Activated CD4-positive, alpha-beta memory T cell treated with anti-CD3 and anti-CD28 coated beads for 36 hours (primary cell): ENCODE data around the gene SPATA1. TPM values are rescaled to one million over a fixed set of nuclear protein-coding genes. Genes with fewer than 3 reads are reported as not detected.

Experiments used
- CTCF ChIA-PET: fragments of 350-600 bp; sonication (Branson Sonifier 250); formaldehyde crosslinking; loops from one replicate; lab custom pipeline; 2021; ENCODE audit warnings: antibody characterized with exemption, inconsistent platforms; lab: Charles Lee
- POLR2A ChIA-PET: fragments of 350-600 bp; sonication (Branson Sonifier 250); formaldehyde crosslinking; loops from one replicate; lab custom pipeline; 2021; ENCODE audit warnings: antibody characterized with exemption; lab: Charles Lee
- DNase-seq: peaks from one replicate; pipeline ENCODE4 v3.0.0-alpha.2; 2020
- H3K27ac Mint-ChIP-seq: one replicate; pipeline ENCODE4 v1.8.0; 2021; ENCODE audit warnings: mixed read lengths
- H3K27me3 Mint-ChIP-seq: one replicate; pipeline ENCODE4 v1.8.0; 2021; ENCODE audit warnings: mixed read lengths
- H3K36me3 Mint-ChIP-seq: one replicate; pipeline ENCODE4 v1.8.0; 2021; ENCODE audit warnings: mixed read lengths
- H3K4me1 Mint-ChIP-seq: one replicate; pipeline ENCODE4 v1.8.0; 2021; ENCODE audit warnings: low read depth, mixed read lengths
- H3K4me3 Mint-ChIP-seq: one replicate; pipeline ENCODE4 v1.8.0; 2021; ENCODE audit warnings: mild to moderate bottlenecking, mixed read lengths
- H3K9me3 Mint-ChIP-seq: one replicate; pipeline ENCODE4 v1.8.0; 2021; ENCODE audit warnings: mixed read lengths
- intact Hi-C: fragments of 100-400 bp; cut with micrococcal nuclease; formaldehyde crosslinking; loops from one replicate; pipeline ENCODE4 v1.15.1; 2023
- total RNA-seq, 2 experiments: library from RNA; stranded (reverse); gene quantifications; one replicate each; pipeline ENCODE4 v1.2.3, GENCODE V29; 2021

SPATA1 gene
- total RNA-seq, 2 experiments from 2014 or later: 3.2 to 3.8 TPM

DNA sequence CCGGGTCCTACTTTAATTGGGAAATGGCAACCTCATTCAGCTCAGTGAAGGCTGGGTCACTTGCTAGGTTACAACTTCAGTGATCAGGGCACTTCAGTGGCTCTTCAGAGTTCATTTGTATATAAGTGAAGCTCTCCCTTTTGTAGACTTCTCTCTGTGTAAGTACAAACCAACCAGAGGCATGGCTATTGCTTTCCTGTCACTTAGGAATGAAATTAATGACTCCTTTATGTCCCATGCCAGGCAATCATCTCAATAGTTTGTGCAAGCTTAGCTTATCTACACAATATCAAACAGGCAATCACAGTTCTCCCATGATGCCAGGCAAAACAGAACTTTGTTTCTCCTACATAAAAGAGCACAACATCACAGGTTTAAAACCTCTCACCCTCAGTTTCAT lies 90.8 kb downstream of the SPATA1 start:
- no peak for DNase-seq
- POLR2A ChIA-PET: no interaction called here
- Mint-ChIP-seq H3K27me3 (peaks cover 8% of the 10 kb centered on the region), H3K36me3 (no peaks in the 10 kb centered on the region), H3K4me3 (no peak overlapping the region), H3K9me3 (peaks cover 9% of the 10 kb centered on the region), H3K27ac (no peak overlapping the region), H3K4me1 (peaks cover 29% of the 10 kb centered on the region)
- CTCF ChIA-PET: interaction anchor here (1.3 kb wide), 1 partner anchor 23 kb away, joined by 4 read pairs; no protein-coding TSS in a partner anchor
- intact Hi-C loops: no loop called here

DNA sequence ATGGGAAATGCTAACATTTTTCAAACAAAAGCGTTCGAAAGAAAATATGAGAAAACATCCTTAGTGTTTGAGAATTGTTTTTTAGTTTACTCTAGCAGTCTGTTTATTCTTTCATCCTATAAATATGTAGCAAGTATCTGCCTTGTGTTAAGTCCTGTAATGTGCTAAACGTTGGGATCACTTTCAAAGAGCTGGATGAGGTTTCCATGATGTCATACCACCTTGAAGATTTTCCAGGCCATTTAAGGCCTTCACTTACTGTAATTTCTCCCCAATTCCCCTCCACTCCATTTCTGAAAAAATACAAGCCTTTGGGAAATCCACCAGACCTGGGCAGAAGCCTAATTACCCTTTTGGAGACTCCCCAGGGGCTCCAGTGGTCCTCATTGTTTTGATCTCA lies 92.2 kb downstream of the SPATA1 start:
- no peak for DNase-seq
- POLR2A ChIA-PET: interaction anchor here (2.1 kb wide), 1 partner anchor 24 kb away, joined by 17 read pairs; the partner anchor contains the start of gene CTBS
- CTCF ChIA-PET: interaction anchor here (1.7 kb wide), 2 partner anchors 21 to 22 kb away, joined by 4 to 9 read pairs; no protein-coding TSS in a partner anchor
- no peak overlapping the region for H3K4me3 Mint-ChIP-seq
- peaks cover 29% of the 10 kb centered on the region for H3K4me1 Mint-ChIP-seq
- H3K27ac Mint-ChIP-seq: no peak overlapping the region
- no peaks in the 10 kb centered on the region for H3K36me3 Mint-ChIP-seq
- intact Hi-C loops: no loop called here
- peaks cover 3% of the 10 kb centered on the region for H3K27me3 Mint-ChIP-seq
- peaks cover 5% of the 10 kb centered on the region for H3K9me3 Mint-ChIP-seq

DNA sequence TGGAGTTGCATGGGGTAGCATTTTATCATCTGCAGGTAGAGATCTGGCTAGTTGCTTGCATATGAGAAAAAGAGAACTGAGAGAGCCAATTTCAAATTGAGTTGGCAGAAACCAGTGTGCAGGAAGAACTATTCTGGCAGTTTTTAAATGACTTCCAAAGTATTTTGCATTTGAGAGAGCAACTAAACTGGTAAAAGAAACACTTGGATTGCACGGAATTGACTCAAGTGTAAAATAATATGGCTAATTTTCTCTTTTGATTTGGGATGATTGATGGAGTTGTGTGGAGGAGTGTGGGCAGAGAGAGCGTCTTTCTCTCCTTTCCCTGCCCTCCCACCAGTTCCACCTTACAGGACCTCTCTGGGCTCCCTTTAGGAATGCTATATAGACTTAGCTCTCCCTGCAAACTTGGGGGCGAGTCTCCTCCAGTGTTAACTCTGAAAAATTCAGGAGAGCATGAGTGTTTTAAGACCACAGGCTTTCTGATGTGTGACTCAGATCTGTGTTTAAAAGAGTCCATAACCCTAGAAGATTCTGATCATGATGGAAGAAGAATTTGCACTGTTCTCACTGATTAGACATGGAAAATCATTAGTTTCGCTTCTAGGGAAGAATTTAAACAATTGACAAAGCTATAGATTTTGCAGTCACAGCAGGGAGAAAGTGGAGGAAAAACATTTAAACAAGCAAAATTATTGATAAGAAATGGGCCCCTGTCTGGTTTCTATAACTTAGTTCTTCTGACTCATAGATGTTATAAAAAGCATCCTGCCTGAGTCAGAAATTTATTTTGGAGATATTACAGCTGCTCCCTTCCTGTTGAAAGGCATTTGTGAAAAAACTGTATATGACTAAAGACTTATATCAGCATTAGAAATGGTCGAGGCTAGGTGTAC lies 92.9 kb downstream of the SPATA1 start:
- peak overlapping the region; percentile 76 for H3K27ac Mint-ChIP-seq
- intact Hi-C loops: loop anchor here (1.0 kb wide), 3 partner anchors 20 to 93 kb away; partner anchors contain the start of genes GNG5 and SPATA1
- peaks cover 5% of the 10 kb centered on the region for H3K9me3 Mint-ChIP-seq
- ChIA-PET POLR2A (interaction anchor here (1.1 to 2.1 kb wide), 3 partner anchors 20 to 26 kb away, joined by 4 to 17 read pairs (median 6); partner anchors contain the start of gene CTBS), CTCF (interaction anchor here (0.6 to 2.0 kb wide), 9 partner anchors 19 to 457 kb away, joined by 3 to 9 read pairs (median 4); partner anchors contain the start of gene CTBS)
- no peak for DNase-seq
- H3K27me3 Mint-ChIP-seq: peaks cover 2% of the 10 kb centered on the region
- no peaks in the 10 kb centered on the region for H3K36me3 Mint-ChIP-seq
- H3K4me3 Mint-ChIP-seq: peak overlapping the region; percentile 27
- H3K4me1 Mint-ChIP-seq: peaks cover 29% of the 10 kb centered on the region

DNA sequence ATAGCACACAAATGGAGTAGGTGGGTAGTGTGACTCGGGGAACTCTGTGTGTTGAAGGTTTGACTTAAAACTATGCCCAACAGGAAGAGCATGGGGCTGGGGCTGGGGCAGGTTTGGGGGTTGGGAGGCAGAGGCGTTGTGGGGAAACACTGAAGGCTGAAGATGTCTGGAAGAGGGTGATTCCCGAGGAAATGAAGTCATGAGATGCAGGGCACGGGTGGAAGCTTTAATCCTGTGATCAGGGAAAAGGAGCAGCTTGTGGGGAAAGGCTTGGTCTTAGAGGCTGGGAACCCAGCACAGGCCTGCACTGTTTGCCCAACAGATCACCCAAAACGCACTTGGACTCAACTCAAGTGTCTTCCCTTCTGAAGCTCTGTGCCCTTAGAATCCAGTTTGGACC lies 94.6 kb downstream of the SPATA1 start:
- Mint-ChIP-seq H3K36me3 (peaks cover 11% of the 10 kb centered on the region), H3K27ac (no peak overlapping the region), H3K4me3 (no peak overlapping the region), H3K4me1 (peaks cover 29% of the 10 kb centered on the region), H3K27me3 (peaks cover 2% of the 10 kb centered on the region), H3K9me3 (peaks cover 20% of the 10 kb centered on the region)
- POLR2A ChIA-PET: no interaction called here
- DNase-seq: no peak
- CTCF ChIA-PET: interaction anchor here (0.6 to 2.0 kb wide), 4 partner anchors 27 to 158 kb away, joined by 3 to 8 read pairs (median 5); partner anchors contain the start of gene CTBS
- intact Hi-C loops: no loop called here

DNA sequence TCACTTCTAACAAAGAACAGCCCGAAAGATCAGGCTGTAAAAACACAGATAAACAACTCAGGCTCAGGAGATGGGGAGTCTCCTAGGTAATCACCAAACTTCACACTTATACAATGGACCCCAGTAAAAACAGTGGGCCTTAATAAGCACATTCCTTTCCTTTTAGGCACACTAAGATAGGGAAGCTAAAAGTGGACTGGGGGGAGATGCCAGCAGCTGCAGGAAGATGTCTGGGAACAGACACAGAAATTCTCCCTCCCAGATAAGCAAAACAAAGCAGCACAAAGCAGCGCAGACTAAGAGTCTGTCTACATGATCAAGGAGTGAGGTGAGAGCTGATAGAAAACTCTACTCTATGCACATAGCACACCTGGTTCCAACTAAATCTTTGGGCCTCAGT lies 97.0 kb downstream of the SPATA1 start:
- H3K36me3 Mint-ChIP-seq: peaks cover 18% of the 10 kb centered on the region
- H3K4me3 Mint-ChIP-seq: no peak overlapping the region
- DNase-seq: no peak
- ChIA-PET POLR2A (interaction anchor here (0.6 kb wide), 1 partner anchor 10 kb away, joined by 3 read pairs; no protein-coding TSS in a partner anchor), CTCF (interaction anchor here (1.8 kb wide), 1 partner anchor 17 kb away, joined by 4 read pairs; no protein-coding TSS in a partner anchor)
- H3K27me3 Mint-ChIP-seq: no peaks in the 10 kb centered on the region
- intact Hi-C loops: no loop called here
- peaks cover 28% of the 10 kb centered on the region for H3K9me3 Mint-ChIP-seq
- peaks cover 26% of the 10 kb centered on the region for H3K4me1 Mint-ChIP-seq
- H3K27ac Mint-ChIP-seq: no peak overlapping the region

DNA sequence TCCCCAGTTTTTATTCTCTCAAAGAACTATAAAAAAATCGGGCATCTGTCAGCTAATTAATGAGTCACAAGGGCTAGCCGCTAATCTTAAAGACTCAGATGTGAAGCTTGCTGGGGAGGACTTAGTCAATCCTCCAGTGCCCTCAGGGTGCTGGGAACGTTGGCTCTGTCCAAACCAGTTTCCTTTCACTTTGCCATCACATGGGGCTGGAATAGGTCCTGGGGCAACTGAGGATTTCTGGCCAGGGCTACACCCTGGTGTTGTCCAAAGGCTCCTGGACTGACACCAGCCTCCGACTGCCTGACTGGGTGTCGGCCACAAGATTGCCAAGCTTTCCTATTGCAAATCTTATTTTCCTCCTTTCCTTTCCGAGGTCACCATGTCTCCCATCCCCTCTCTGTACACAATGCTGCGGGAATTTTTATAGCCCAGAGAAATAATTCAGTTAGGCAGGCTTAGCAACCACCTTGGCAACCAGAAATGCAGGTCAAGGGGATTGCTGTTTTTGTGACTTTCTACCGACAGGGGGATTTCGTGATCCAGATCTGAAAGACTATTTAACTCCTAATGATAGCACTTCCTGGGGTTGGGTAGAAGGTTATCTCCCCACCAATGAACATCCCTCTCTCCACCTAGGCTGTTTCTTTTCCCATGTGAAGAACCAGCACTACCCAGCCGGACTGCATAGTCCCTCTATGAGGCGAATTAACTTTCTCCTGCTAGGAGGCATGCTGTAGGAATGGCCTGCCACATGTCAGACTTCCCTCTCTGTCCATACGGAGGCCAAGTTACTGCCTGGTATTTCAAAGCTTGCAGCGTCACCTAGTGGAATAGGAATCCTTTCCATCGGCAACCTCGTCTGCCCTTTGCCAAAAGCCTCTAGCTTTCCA lies 98.0 kb downstream of the SPATA1 start:
- DNase-seq: no peak
- CTCF ChIA-PET: interaction anchor here (1.8 kb wide), 1 partner anchor 16 kb away, joined by 4 read pairs; no protein-coding TSS in a partner anchor
- H3K4me3 Mint-ChIP-seq: no peak overlapping the region
- intact Hi-C loops: no loop called here
- peaks cover 17% of the 10 kb centered on the region for H3K4me1 Mint-ChIP-seq
- POLR2A ChIA-PET: no interaction called here
- no peaks in the 10 kb centered on the region for H3K27me3 Mint-ChIP-seq
- peaks cover 28% of the 10 kb centered on the region for H3K9me3 Mint-ChIP-seq
- H3K36me3 Mint-ChIP-seq: peaks cover 18% of the 10 kb centered on the region
- no peak overlapping the region for H3K27ac Mint-ChIP-seq

DNA sequence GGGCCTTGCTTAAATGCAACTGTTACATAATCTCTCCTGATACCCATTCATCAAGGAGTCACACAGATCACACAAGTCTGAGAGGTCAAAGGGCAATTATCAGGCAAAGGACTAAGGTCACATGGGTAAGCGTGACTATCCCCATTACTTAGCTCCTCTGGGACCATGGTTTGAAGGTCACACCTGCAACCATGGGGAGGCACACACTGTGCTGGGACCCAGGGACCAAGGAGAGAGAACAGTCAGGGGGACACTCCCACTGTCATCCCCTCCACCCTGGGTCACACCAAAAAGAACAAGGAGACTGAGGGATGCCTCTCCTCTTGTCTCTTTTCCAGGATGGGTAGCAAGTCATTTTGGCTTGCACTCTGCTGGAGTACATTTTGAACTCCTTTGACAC lies 99.0 kb downstream of the SPATA1 start:
- POLR2A ChIA-PET: interaction anchor here (1.0 kb wide), 1 partner anchor 125 kb away, joined by 3 read pairs; no protein-coding TSS in a partner anchor
- H3K27me3 Mint-ChIP-seq: no peaks in the 10 kb centered on the region
- peaks cover 7% of the 10 kb centered on the region for H3K4me1 Mint-ChIP-seq
- no peak overlapping the region for H3K27ac Mint-ChIP-seq
- CTCF ChIA-PET: no interaction called here
- H3K4me3 Mint-ChIP-seq: no peak overlapping the region
- no peak for DNase-seq
- H3K9me3 Mint-ChIP-seq: peaks cover 28% of the 10 kb centered on the region
- H3K36me3 Mint-ChIP-seq: peaks cover 18% of the 10 kb centered on the region
- intact Hi-C loops: no loop called here

DNA sequence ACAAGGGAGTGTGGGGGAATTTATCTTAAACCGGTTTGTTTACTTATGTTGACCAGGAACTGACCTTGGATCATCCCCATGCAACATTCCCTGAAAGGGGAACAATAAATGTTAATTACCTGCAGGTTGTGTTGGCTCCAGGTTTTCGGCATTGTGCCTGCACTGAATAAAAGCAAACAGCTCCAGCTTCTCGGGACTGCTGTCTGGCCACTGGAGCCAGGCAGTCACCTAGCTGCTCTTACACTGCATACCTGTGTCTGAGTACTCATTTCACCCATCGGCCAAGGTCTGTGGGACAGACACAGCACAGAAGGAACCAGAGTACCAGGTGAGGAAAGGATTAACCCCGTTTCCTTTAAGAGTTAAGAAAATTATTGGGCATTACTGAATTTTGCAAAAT lies 100.8 kb downstream of the SPATA1 start:
- ChIA-PET POLR2A (interaction anchor here (0.9 kb wide), 1 partner anchor 12 kb away, joined by 4 read pairs; no protein-coding TSS in a partner anchor), CTCF (no interaction called here)
- intact Hi-C loops: no loop called here
- Mint-ChIP-seq H3K27ac (no peak overlapping the region), H3K4me1 (peaks cover 7% of the 10 kb centered on the region), H3K4me3 (no peak overlapping the region), H3K36me3 (peaks cover 18% of the 10 kb centered on the region), H3K9me3 (peaks cover 35% of the 10 kb centered on the region), H3K27me3 (peaks cover 2% of the 10 kb centered on the region)
- DNase-seq: no peak

DNA sequence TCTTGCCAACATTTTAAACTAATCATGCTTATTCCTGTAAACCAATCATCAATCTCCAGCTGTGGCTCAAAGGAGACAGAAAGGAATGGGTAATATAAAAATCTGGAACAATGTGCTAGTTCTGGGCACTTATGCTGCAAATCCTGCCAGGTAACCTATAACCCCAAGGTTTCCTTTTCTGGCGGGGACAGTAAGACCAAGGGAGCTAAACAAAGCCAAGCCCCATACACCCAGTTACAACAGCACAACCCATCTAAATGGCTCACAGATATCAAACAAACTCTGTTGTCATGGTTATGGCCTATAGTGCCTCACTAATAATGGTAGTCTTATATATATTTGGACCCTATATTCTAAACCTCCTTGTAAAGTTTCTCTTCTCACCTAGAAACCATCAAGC lies 104.9 kb downstream of the SPATA1 start:
- POLR2A ChIA-PET: no interaction called here
- peaks cover 8% of the 10 kb centered on the region for H3K4me1 Mint-ChIP-seq
- no peak for DNase-seq
- CTCF ChIA-PET: interaction anchor here (0.6 to 1.5 kb wide), 4 partner anchors 9 to 113 kb away, joined by 3 to 6 read pairs (median 4); no protein-coding TSS in a partner anchor
- intact Hi-C loops: no loop called here
- H3K36me3 Mint-ChIP-seq: peaks cover 11% of the 10 kb centered on the region
- peaks cover 25% of the 10 kb centered on the region for H3K9me3 Mint-ChIP-seq
- no peak overlapping the region for H3K4me3 Mint-ChIP-seq
- peaks cover 4% of the 10 kb centered on the region for H3K27me3 Mint-ChIP-seq
- H3K27ac Mint-ChIP-seq: no peak overlapping the region

DNA sequence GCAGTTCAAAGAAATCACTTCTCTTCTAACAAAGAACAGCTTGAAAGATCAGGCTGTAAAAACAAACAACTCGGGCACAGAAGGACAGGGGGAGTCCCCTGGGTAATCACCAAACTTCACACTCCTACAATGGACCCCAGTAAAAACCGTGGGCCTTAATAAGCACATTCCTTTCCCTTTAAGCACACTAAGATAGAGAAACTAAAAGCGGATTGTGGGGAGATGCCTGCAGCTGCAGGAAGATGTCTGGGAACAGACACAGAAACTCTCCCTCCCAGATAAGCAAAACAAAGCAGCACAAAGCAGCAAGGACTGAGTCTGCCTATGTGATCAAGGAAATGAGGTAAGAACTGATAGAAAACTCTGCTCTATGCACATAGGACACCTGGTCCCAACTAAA lies 105.6 kb downstream of the SPATA1 start:
- Mint-ChIP-seq H3K27me3 (peaks cover 4% of the 10 kb centered on the region), H3K9me3 (peaks cover 19% of the 10 kb centered on the region), H3K36me3 (peaks cover 6% of the 10 kb centered on the region), H3K4me1 (peaks cover 8% of the 10 kb centered on the region), H3K4me3 (no peak overlapping the region), H3K27ac (peak overlapping the region; percentile 54)
- DNase-seq: no peak
- ChIA-PET POLR2A (no interaction called here), CTCF (interaction anchor here (1.3 to 1.5 kb wide), 2 partner anchors 9 to 113 kb away, joined by 4 to 6 read pairs; no protein-coding TSS in a partner anchor)
- intact Hi-C loops: no loop called here

DNA sequence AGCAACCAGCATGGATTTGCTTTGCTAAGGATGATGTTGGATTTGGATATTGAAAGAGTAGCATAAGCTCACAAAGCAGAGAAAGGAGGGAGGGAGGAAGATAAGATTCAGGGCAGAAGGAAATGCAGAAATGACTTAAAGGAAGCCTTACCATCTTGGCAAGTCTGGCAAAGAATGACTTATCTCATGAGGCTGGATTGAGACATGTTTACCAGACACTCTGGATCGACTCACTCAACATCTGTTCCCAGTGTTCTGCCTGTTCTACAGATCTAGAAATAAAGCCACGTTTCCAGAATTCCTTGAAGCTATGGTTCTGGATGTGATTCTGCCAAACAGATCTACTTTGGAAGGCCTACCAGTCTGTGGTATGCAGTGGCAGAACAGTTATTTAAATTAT lies 106.8 kb downstream of the SPATA1 start:
- POLR2A ChIA-PET: no interaction called here

More for the DNA sequence above, 106.8 kb downstream of the SPATA1 start:
- Mint-ChIP-seq H3K4me1 (peaks cover 8% of the 10 kb centered on the region), H3K27ac (no peak overlapping the region), H3K27me3 (peaks cover 4% of the 10 kb centered on the region), H3K9me3 (peaks cover 19% of the 10 kb centered on the region), H3K4me3 (no peak overlapping the region), H3K36me3 (peaks cover 6% of the 10 kb centered on the region)
- CTCF ChIA-PET: interaction anchor here (1.0 kb wide), 1 partner anchor 159 kb away, joined by 3 read pairs; no protein-coding TSS in a partner anchor
- DNase-seq: no peak
- intact Hi-C loops: no loop called here
